ENCODE measurements around the gene L1TD1. TPM values are rescaled to one million over a fixed set of nuclear protein-coding genes. Genes with fewer than 3 reads are reported as not detected.

L1TD1 gene
- total and polyA plus RNA-seq, 2 of the 13 experiments (the other 11 are each of a cell fraction or from before 2014, with no cell fraction given) = not detected

DNA sequence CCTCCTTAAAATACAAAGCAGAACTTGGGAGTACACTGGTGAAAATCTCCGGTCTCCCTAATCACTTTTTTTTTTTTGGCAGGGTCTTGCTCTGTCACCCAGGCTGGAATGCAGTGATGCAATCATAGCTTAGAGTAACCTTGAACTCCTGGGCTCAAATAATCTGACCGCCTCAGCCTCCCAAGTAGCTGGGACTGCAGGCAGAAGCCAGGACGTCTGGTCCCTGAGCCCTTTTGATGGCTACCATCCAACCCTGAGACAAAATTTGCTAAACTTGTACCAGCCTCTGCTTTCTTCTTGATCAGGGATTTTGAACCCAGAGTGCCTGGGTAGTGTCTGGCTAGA is 4.1 kb downstream of the L1TD1 start (continued):
- TF ChIP-seq, protein P1, sequence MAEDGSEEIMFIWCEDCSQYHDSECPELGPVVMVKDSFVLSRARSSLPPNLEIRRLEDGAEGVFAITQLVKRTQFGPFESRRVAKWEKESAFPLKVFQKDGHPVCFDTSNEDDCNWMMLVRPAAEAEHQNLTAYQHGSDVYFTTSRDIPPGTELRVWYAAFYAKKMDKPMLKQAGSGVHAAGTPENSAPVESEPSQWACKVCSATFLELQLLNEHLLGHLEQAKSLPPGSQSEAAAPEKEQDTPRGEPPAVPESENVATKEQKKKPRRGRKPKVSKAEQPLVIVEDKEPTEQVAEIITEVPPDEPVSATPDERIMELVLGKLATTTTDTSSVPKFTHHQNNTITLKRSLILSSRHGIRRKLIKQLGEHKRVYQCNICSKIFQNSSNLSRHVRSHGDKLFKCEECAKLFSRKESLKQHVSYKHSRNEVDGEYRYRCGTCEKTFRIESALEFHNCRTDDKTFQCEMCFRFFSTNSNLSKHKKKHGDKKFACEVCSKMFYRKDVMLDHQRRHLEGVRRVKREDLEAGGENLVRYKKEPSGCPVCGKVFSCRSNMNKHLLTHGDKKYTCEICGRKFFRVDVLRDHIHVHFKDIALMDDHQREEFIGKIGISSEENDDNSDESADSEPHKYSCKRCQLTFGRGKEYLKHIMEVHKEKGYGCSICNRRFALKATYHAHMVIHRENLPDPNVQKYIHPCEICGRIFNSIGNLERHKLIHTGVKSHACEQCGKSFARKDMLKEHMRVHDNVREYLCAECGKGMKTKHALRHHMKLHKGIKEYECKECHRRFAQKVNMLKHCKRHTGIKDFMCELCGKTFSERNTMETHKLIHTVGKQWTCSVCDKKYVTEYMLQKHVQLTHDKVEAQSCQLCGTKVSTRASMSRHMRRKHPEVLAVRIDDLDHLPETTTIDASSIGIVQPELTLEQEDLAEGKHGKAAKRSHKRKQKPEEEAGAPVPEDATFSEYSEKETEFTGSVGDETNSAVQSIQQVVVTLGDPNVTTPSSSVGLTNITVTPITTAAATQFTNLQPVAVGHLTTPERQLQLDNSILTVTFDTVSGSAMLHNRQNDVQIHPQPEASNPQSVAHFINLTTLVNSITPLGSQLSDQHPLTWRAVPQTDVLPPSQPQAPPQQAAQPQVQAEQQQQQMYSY (CRISPR knock-in tag; IDR thresholded peaks at IDR 0.05) = no peak
- TF ChIP-seq ZNF34 (CRISPR knock-in tag; IDR thresholded peaks at IDR 0.05; ENCODE audit: borderline replicate concordance) (no peak), MIER2 (CRISPR knock-in tag; IDR thresholded peaks at IDR 0.05) (no peak), GTF2F1 (IDR thresholded peaks at IDR 0.05; ENCODE audit: low read length) (no peak), HOXA9 (CRISPR knock-in tag; IDR thresholded peaks at IDR 0.05; ENCODE audit: borderline replicate concordance) (no peak), PCBP1 (IDR thresholded peaks at IDR 0.05; ENCODE audit: borderline replicate concordance, low read depth, low read length) (no peak), ZNF878 (CRISPR knock-in tag; IDR thresholded peaks at IDR 0.05) (no peak), HOXA5 (CRISPR knock-in tag; IDR thresholded peaks at IDR 0.05) (0 out of 2 replicates have a peak, but pooled peaks have one; percentile 35), ELF1 (CRISPR knock-in tag; IDR thresholded peaks at IDR 0.05) (no peak), DNMT3B (CRISPR knock-in tag; conservative IDR thresholded peaks at IDR 0.05) (no peak), ELF4 (CRISPR knock-in tag; IDR thresholded peaks at IDR 0.05; ENCODE audit: borderline replicate concordance) (no peak), ZNF782 (CRISPR knock-in tag; IDR thresholded peaks at IDR 0.05; ENCODE audit: borderline replicate concordance) (no peak), ZNF367 (CRISPR knock-in tag; IDR thresholded peaks at IDR 0.05; ENCODE audit: borderline replicate concordance) (no peak), NR2F6 (IDR thresholded peaks at IDR 0.05) (peak; percentile 63), NR2F6 (CRISPR knock-in tag; IDR thresholded peaks at IDR 0.05) (peak; percentile 79), RAD21 (CRISPR knock-in tag; IDR thresholded peaks at IDR 0.05) (no peak)
- TF ChIP-seq, protein P2, sequence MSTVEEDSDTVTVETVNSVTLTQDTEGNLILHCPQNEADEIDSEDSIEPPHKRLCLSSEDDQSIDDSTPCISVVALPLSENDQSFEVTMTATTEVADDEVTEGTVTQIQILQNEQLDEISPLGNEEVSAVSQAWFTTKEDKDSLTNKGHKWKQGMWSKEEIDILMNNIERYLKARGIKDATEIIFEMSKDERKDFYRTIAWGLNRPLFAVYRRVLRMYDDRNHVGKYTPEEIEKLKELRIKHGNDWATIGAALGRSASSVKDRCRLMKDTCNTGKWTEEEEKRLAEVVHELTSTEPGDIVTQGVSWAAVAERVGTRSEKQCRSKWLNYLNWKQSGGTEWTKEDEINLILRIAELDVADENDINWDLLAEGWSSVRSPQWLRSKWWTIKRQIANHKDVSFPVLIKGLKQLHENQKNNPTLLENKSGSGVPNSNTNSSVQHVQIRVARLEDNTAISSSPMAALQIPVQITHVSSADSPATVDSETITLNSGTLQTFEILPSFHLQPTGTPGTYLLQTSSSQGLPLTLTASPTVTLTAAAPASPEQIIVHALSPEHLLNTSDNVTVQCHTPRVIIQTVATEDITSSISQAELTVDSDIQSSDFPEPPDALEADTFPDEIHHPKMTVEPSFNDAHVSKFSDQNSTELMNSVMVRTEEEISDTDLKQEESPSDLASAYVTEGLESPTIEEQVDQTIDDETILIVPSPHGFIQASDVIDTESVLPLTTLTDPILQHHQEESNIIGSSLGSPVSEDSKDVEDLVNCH (CRISPR knock-in tag; IDR thresholded peaks at IDR 0.05) = no peak
- TF ChIP-seq, protein P3, sequence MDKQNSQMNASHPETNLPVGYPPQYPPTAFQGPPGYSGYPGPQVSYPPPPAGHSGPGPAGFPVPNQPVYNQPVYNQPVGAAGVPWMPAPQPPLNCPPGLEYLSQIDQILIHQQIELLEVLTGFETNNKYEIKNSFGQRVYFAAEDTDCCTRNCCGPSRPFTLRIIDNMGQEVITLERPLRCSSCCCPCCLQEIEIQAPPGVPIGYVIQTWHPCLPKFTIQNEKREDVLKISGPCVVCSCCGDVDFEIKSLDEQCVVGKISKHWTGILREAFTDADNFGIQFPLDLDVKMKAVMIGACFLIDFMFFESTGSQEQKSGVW (CRISPR knock-in tag; IDR thresholded peaks at IDR 0.05; ENCODE audit: borderline replicate concordance) = no peak
- TF ChIP-seq, protein P4, sequence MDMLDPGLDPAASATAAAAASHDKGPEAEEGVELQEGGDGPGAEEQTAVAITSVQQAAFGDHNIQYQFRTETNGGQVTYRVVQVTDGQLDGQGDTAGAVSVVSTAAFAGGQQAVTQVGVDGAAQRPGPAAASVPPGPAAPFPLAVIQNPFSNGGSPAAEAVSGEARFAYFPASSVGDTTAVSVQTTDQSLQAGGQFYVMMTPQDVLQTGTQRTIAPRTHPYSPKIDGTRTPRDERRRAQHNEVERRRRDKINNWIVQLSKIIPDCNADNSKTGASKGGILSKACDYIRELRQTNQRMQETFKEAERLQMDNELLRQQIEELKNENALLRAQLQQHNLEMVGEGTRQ (IDR thresholded peaks at IDR 0.05; ENCODE audit: low read depth, low read length) = no peak
- TF ChIP-seq, protein P4 (CRISPR knock-in tag; IDR thresholded peaks at IDR 0.05; ENCODE audit: borderline replicate concordance) = no peak
